Right lobe of liver (tissue), 6 donors: ENCODE data around the gene SOST. TPM values are rescaled to one million over a fixed set of nuclear protein-coding genes. Genes with fewer than 3 reads are reported as not detected.
"Not testable (repeated sequence)": the region's sequence is repeated elsewhere in the genome, so short reads cannot be mapped to it uniquely, and the experiment has no call there.

Experiments
- ATAC-seq, 4 donors: fragments of 200-7000 bp; cut with Tn5 transposase; one replicate each; pipeline ENCODE4 v1.9.1; 2020; ENCODE audit warnings: mild to moderate bottlenecking in 4 of 4, moderate library complexity in 4 of 4
- DNase-seq, 3 donors: peaks; one replicate each; pipeline ENCODE4 v3.0.0-alpha.2; 2020
- H3K27ac ChIP-seq, 3 donors: fragments of 200-600 bp; one replicate each; pipeline ENCODE4 v1.8.0; 2022
- H3K27me3 ChIP-seq, 2 donors: fragments of 200-600 bp; one replicate each; pipeline ENCODE4 v1.8.0; 2022
- H3K36me3 ChIP-seq, 4 donors: fragments of 200-600 bp; sonication (generic) in 1 of 4; one replicate each; pipeline versions ENCODE4 v1.5.1 to v1.8.0; 2017 to 2022; ENCODE audit warnings: control low read depth in 1 of 4
- H3K4me1 ChIP-seq, 4 donors: fragments of 200-600 bp; sonication (generic) in 1 of 4; one replicate each; pipeline versions ENCODE4 v1.5.1 to v1.8.0; 2017 to 2022; ENCODE audit warnings: control low read depth in 1 of 4
- H3K4me3 ChIP-seq, 3 donors: fragments of 200-600 bp; one replicate each; pipeline ENCODE4 v1.8.0; 2022
- H3K9me3 ChIP-seq, 4 donors: fragments of 200-600 bp; sonication (generic) in 1 of 4; one replicate each; pipeline versions ENCODE4 v1.5.1 to v1.8.0; 2017 to 2022; ENCODE audit warnings: control low read depth in 1 of 4
- CTCF ChIP-seq, 4 donors: fragments of 200-600 bp in 3 of 4; fragments of 450-650 bp in 1 of 4; IDR thresholded peaks; one replicate each; pipeline versions ENCODE4 v1.5.1 to v1.8.0; 2016 to 2022; ENCODE audit warnings: antibody characterized with exemption in 4 of 4, mild to moderate bottlenecking in 2 of 4
- POLR2A ChIP-seq: fragments of 450-650 bp; IDR thresholded peaks from one replicate; pipeline ENCODE4 v1.6.1; 2017; ENCODE audit warnings: antibody characterized with exemption, mild to moderate bottlenecking
- WGBS: methylation state at CpG from one replicate; pipeline ENCODE4 v1.1.6; 2018; ENCODE audit warnings: low coverage, low lambda C conversion rate; ENCODE audit not compliant: insufficient coverage; ENCODE audit errors: missing lambda C conversion rate; 5-methylcytosine and 5-hydroxymethylcytosine counted together
- intact Hi-C, 2 donors: fragments of 100-400 bp; cut with DNase I; formaldehyde crosslinking; loops; one replicate each; pipeline versions ENCODE4 v1.11.2 to v1.14.1; 2022
- total RNA-seq, 6 experiments: library from RNA; depleted of rRNA in 2 of 6; stranded (reverse); fragments of >200 nt in 2 of 6; fragmentation: NEBNext Ultra II Directional in 3 of 6; extraction: Animal tissue kit (Norgen Biotek cat#: 25700) in 3 of 6; gene quantifications; one replicate each; pipeline versions ENCODE4 v1.1.0 to v1.2.4, GENCODE V29; 2016 to 2023
- donor health status: DM: no; HTN: yes; CAD: no.
- donor health status: DM: no; HTN: no; CAD: no.
- donor health status: DM: no; HTN: no; CAD: no.
- donor health status: DM: no; HTN: yes; CAD: no.
- donor health status: DM: no; HTN: yes; CAD: no.

Gene SOST
- total RNA-seq, 6 experiments from 2014 or later: not detected

GRCh38 chr17:43801844-43802243 lies 43.3 kb upstream of the SOST start:
- Histone ChIP-seq H3K27me3 (no peaks in the 10 kb centered on the region), H3K4me1 (no peaks in the 10 kb centered on the region), H3K36me3 (no peaks in the 10 kb centered on the region), H3K27ac (no peak overlapping the region), H3K9me3 (no peaks in the 10 kb centered on the region), H3K4me3 (no peak overlapping the region)
- ATAC-seq: no peak
- DNase-seq: no peak
- intact Hi-C loops: no loop called here
- TF ChIP-seq CTCF (IDR thresholded peaks at IDR 0.05): no peak
- TF ChIP-seq POLR2A: no peak
- WGBS: 55% methylated on average over 3 of the region's 3 CpGs

- Histone ChIP-seq H3K4me1 (no peaks in the 10 kb centered on the region), H3K4me3 (no peak overlapping the region), H3K27ac (no peak overlapping the region), H3K9me3 (no peaks in the 10 kb centered on the region), H3K36me3 (no peaks in the 10 kb centered on the region), H3K27me3 (no peaks in the 10 kb centered on the region)
- WGBS: 82% methylated on average over 2 of the region's 3 CpGs
- intact Hi-C loops: no loop called here
- ATAC-seq (no peak), DNase-seq (no peak)
- TF ChIP-seq CTCF (IDR thresholded peaks at IDR 0.05): no peak
- no peak for TF ChIP-seq POLR2A
Measured at GRCh38 chr17:43800736-43801135, 42.1 kb upstream of the SOST start.

- Histone ChIP-seq H3K36me3 (no peaks in the 10 kb centered on the region), H3K4me3 (no peak overlapping the region), H3K4me1 (no peaks in the 10 kb centered on the region), H3K27me3 (no peaks in the 10 kb centered on the region), H3K27ac (no peak overlapping the region), H3K9me3 (no peaks in the 10 kb centered on the region)
- intact Hi-C loops: no loop called here
- 64% methylated on average over 1 of the region's 2 CpGs for WGBS
- no peak for ATAC-seq
- TF ChIP-seq CTCF (IDR thresholded peaks at IDR 0.05) (no peak), POLR2A (no peak)
- no peak for DNase-seq
Measured at GRCh38 chr17:43799047-43799446, 40.5 kb upstream of the SOST start.

- intact Hi-C loops: not testable (repeated sequence)
Measured at GRCh38 chr17:43798024-43798423, 39.4 kb upstream of the SOST start.

GRCh38 chr17:43792668-43793067 lies 34.1 kb upstream of the SOST start:
- ATAC-seq, H3K4me3 ChIP-seq, H3K9me3 ChIP-seq, H3K4me1 ChIP-seq, DNase-seq, intact Hi-C loops, H3K36me3 ChIP-seq, H3K27me3 ChIP-seq, H3K27ac ChIP-seq: not testable (repeated sequence)
- WGBS: 73% methylated on average over 3 of the region's 4 CpGs

More at GRCh38 chr17:43798024-43798423, 39.4 kb upstream of the SOST start:
- H3K4me1 ChIP-seq, H3K36me3 ChIP-seq, H3K9me3 ChIP-seq, H3K27ac ChIP-seq, DNase-seq, H3K4me3 ChIP-seq, H3K27me3 ChIP-seq, ATAC-seq: not testable (repeated sequence)
- 68% methylated on average over 6 of the region's 9 CpGs for WGBS

GRCh38 chr17:43791589-43791988 lies 33.0 kb upstream of the SOST start:
- no peak overlapping the region for H3K4me3 ChIP-seq
- H3K9me3 ChIP-seq: no peaks in the 10 kb centered on the region
- WGBS: 4% methylated on average over 3 of the region's 3 CpGs
- intact Hi-C loops: no loop called here
- H3K27ac ChIP-seq: no peak overlapping the region
- DNase-seq (no peak), ATAC-seq (peak; percentile 61 to 78 (median 76))
- no peaks in the 10 kb centered on the region for H3K27me3 ChIP-seq
- H3K36me3 ChIP-seq: no peaks in the 10 kb centered on the region
- TF ChIP-seq POLR2A: no peak
- no peak for TF ChIP-seq CTCF (IDR thresholded peaks at IDR 0.05)
- no peaks in the 10 kb centered on the region for H3K4me1 ChIP-seq
